ENCODE results near the gene CEBPZOS. TPM values are rescaled to one million over a fixed set of nuclear protein-coding genes. Genes with fewer than 3 reads are reported as not detected.
"Not testable (repeated sequence)": the region's sequence is repeated elsewhere in the genome, so short reads cannot be mapped to it uniquely, and the experiment has no call there.

CEBPZOS gene
- total RNA-seq, 1 experiment from 2014 or later: 61.8 TPM

GRCh38 chr2:37203708-37204107 lies 7.4 kb downstream of the CEBPZOS start:
- intact Hi-C loops (cut with micrococcal nuclease; ENCODE audit: unreplicated experiment): no loop called here
- no peak overlapping the region for H3K4me3 ChIP-seq (ENCODE audit: low read depth, low read length, poor library complexity, severe bottlenecking)
- no peak for DNase-seq (ENCODE audit: low spot score)
- no peak for TF ChIP-seq EZH2 (IDR thresholded peaks at IDR 0.05; ENCODE audit: borderline replicate concordance, low read depth, low read length, poor library complexity, severe bottlenecking)
- no peak for TF ChIP-seq CTCF (conservative IDR thresholded peaks at IDR 0.05; ENCODE audit: low read depth, low read length)
- POLR2A ChIA-PET (ENCODE audit: low non-redundant PET): no interaction called here
- CTCF ChIA-PET: no interaction called here
- no TSS peak for BruUV-seq (replicated peaks)
- H3K9me3 ChIP-seq (ENCODE audit: low read depth, low read length, poor library complexity, severe bottlenecking): peaks cover 47% of the 10 kb centered on the region
- H3K27me3 ChIP-seq (replicated peaks; ENCODE audit: insufficient read depth, low read depth, low read length, poor library complexity): no peaks in the 10 kb centered on the region
- H3K27ac ChIP-seq (ENCODE audit: low read depth, low read length, poor library complexity, severe bottlenecking): no peak overlapping the region
- no peaks in the 10 kb centered on the region for H3K4me1 ChIP-seq (ENCODE audit: insufficient read depth, low read length, poor library complexity, severe bottlenecking)
- peaks cover 77% of the 10 kb centered on the region for H3K36me3 ChIP-seq (ENCODE audit: insufficient read depth, low read length, poor library complexity, severe bottlenecking)

- CTCF ChIA-PET; BruUV-seq (replicated peaks); POLR2A ChIA-PET (ENCODE audit: low non-redundant PET); H3K4me1 ChIP-seq (ENCODE audit: insufficient read depth, low read length, poor library complexity, severe bottlenecking); intact Hi-C loops (cut with micrococcal nuclease; ENCODE audit: unreplicated experiment); H3K27me3 ChIP-seq (replicated peaks; ENCODE audit: insufficient read depth, low read depth, low read length, poor library complexity); DNase-seq (ENCODE audit: low spot score); H3K27ac ChIP-seq (ENCODE audit: low read depth, low read length, poor library complexity, severe bottlenecking); H3K4me3 ChIP-seq (ENCODE audit: low read depth, low read length, poor library complexity, severe bottlenecking): not testable (repeated sequence)
- Histone ChIP-seq H3K36me3 (ENCODE audit: insufficient read depth, low read length, poor library complexity, severe bottlenecking) (peaks cover 91% of the 10 kb centered on the region), H3K9me3 (ENCODE audit: low read depth, low read length, poor library complexity, severe bottlenecking) (peaks cover 57% of the 10 kb centered on the region)
Observed at GRCh38 chr2:37205071-37205661, 8.9 kb downstream of the CEBPZOS start.

- Histone ChIP-seq H3K9me3 (ENCODE audit: low read depth, low read length, poor library complexity, severe bottlenecking) (peaks cover 57% of the 10 kb centered on the region), H3K4me1 (ENCODE audit: insufficient read depth, low read length, poor library complexity, severe bottlenecking) (no peaks in the 10 kb centered on the region), H3K36me3 (ENCODE audit: insufficient read depth, low read length, poor library complexity, severe bottlenecking) (peaks cover 98% of the 10 kb centered on the region), H3K27ac (ENCODE audit: low read depth, low read length, poor library complexity, severe bottlenecking) (no peak overlapping the region), H3K4me3 (ENCODE audit: low read depth, low read length, poor library complexity, severe bottlenecking) (no peak overlapping the region), H3K27me3 (replicated peaks; ENCODE audit: insufficient read depth, low read depth, low read length, poor library complexity) (no peaks in the 10 kb centered on the region)
- no TSS peak for BruUV-seq (replicated peaks)
- DNase-seq (ENCODE audit: low spot score): no peak
- ChIA-PET CTCF (no interaction called here), POLR2A (ENCODE audit: low non-redundant PET) (no interaction called here)
- no peak for TF ChIP-seq EZH2 (IDR thresholded peaks at IDR 0.05; ENCODE audit: borderline replicate concordance, low read depth, low read length, poor library complexity, severe bottlenecking)
- intact Hi-C loops (cut with micrococcal nuclease; ENCODE audit: unreplicated experiment): no loop called here
Observed at GRCh38 chr2:37205689-37206341, 9.5 kb downstream of the CEBPZOS start.

GRCh38 chr2:37206760-37207159 lies 10.5 kb downstream of the CEBPZOS start:
- DNase-seq (ENCODE audit: low spot score); H3K4me1 ChIP-seq (ENCODE audit: insufficient read depth, low read length, poor library complexity, severe bottlenecking); CTCF ChIA-PET; POLR2A ChIA-PET (ENCODE audit: low non-redundant PET); H3K27ac ChIP-seq (ENCODE audit: low read depth, low read length, poor library complexity, severe bottlenecking); intact Hi-C loops (cut with micrococcal nuclease; ENCODE audit: unreplicated experiment); H3K27me3 ChIP-seq (replicated peaks; ENCODE audit: insufficient read depth, low read depth, low read length, poor library complexity); H3K4me3 ChIP-seq (ENCODE audit: low read depth, low read length, poor library complexity, severe bottlenecking); BruUV-seq (replicated peaks): not testable (repeated sequence)
- peaks cover 98% of the 10 kb centered on the region for H3K36me3 ChIP-seq (ENCODE audit: insufficient read depth, low read length, poor library complexity, severe bottlenecking)
- peaks cover 57% of the 10 kb centered on the region for H3K9me3 ChIP-seq (ENCODE audit: low read depth, low read length, poor library complexity, severe bottlenecking)

All from A673 (cell line).